Gastroesophageal sphincter (tissue), 4 donors: ENCODE results near the gene OR2T2. TPM values are rescaled to one million over a fixed set of nuclear protein-coding genes. Genes with fewer than 3 reads are reported as not detected.
"Not testable (repeated sequence)": the region's sequence is repeated elsewhere in the genome, so short reads cannot be mapped to it uniquely, and the experiment has no call there.

Experiments used
- ATAC-seq: fragments of 150-250 bp; one replicate; pipeline ENCODE4 v1.9.1; 2016; ENCODE audit warnings: mild to moderate bottlenecking, moderate library complexity
- H3K27ac ChIP-seq, 4 donors: fragments of 200-600 bp; sonication (generic) in 3 of 4; 1 replicate in 3 of 4; 2 replicates in 1 of 4; pipeline ENCODE4 v1.5.1; 2016 to 2019
- H3K27me3 ChIP-seq: fragments of 200-600 bp; sonication (generic); one replicate; pipeline ENCODE4 v1.5.1; 2019
- H3K36me3 ChIP-seq, 2 donors: fragments of 200-600 bp; sonication (generic); one replicate each; pipeline ENCODE4 v1.5.1; 2019; ENCODE audit warnings: control low read depth in 1 of 2
- H3K4me1 ChIP-seq, 3 donors: fragments of 200-600 bp; sonication (generic); 1 replicate in 2 of 3; 2 replicates in 1 of 3; pipeline ENCODE4 v1.5.1; 2016 to 2019; ENCODE audit warnings: control low read depth in 2 of 3
- H3K4me3 ChIP-seq, 2 donors: fragments of 200-600 bp; sonication (generic); one replicate each; pipeline ENCODE4 v1.5.1; 2019; ENCODE audit warnings: mild to moderate bottlenecking in 1 of 2, moderate library complexity in 1 of 2
- H3K9me3 ChIP-seq, 3 donors: fragments of 200-600 bp; sonication (generic); one replicate each; pipeline ENCODE4 v1.5.1; 2017 to 2019; ENCODE audit warnings: control low read depth in 2 of 3
- EP300 ChIP-seq: sonication (generic); formaldehyde crosslinking; IDR thresholded peaks from one replicate; pipeline ENCODE4 v1.6.1; 2017; ENCODE audit warnings: antibody characterized with exemption, mild to moderate bottlenecking
- POLR2A ChIP-seq, 2 donors: fragments of 450-650 bp; IDR thresholded peaks; one replicate each; pipeline ENCODE4 v1.6.1; 2017; ENCODE audit warnings: antibody characterized with exemption in 2 of 2, mild to moderate bottlenecking in 2 of 2, moderate library complexity in 1 of 2
- POLR2AphosphoS5 ChIP-seq: sonication (generic); formaldehyde crosslinking; IDR thresholded peaks from one replicate; pipeline ENCODE4 v1.6.1; 2017; ENCODE audit warnings: antibody characterized with exemption
- WGBS, 2 donors: methylation state at CpG; one replicate each; pipeline ENCODE4 v1.1.5; 2018; ENCODE audit warnings: low coverage in 1 of 2; 5-methylcytosine and 5-hydroxymethylcytosine counted together
- total RNA-seq, 4 donors: library from RNA; depleted of rRNA; stranded (reverse); fragments of >200 nt; gene quantifications; one replicate each; pipeline ENCODE4 v1.1.0, GENCODE V29; 2016
- TF ChIP-seq, protein P1 (sequence below), 4 experiments: fragments of 200-600 bp in 2 of 4; fragments of 450-650 bp in 2 of 4; sonication (generic) in 1 of 4; IDR thresholded peaks; one replicate each; pipeline ENCODE4 v1.5.1; 2017 to 2019; ENCODE audit warnings: antibody characterized with exemption in 4 of 4, mild to moderate bottlenecking in 2 of 4, moderate library complexity in 2 of 4

The OR2T2 gene
- total RNA-seq, 4 donors from 2014 or later: not detected

DNA sequence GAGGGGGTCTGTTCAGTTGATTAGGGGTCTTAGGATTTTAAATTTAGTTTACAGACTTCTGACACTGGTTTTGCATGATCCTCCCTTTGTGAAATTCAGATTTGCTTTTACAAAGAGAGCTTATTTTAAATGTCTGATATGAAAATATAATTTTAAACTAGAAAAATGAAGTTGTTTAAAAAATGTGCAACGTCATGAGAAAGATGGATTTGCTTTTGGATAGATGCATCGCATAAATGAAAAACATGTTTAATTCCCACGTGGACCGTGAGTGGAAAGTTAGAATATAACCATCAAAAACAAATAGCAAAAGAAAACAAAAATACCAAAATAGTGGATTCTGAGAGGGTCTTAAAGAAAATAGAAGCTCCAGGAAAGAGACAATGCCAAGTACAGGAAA lies 25.7 kb downstream of the OR2T2 start:
- no peak for ATAC-seq
- H3K4me1 ChIP-seq: no peaks in the 10 kb centered on the region
- H3K27me3 ChIP-seq: no peaks in the 10 kb centered on the region
- no peaks in the 10 kb centered on the region for H3K9me3 ChIP-seq
- 79 to 84% methylated on average over 4 of the region's 4 CpGs for WGBS, 2 donors
- no peak overlapping the region for H3K4me3 ChIP-seq
- H3K27ac ChIP-seq: no peak overlapping the region
- TF ChIP-seq, protein P1, sequence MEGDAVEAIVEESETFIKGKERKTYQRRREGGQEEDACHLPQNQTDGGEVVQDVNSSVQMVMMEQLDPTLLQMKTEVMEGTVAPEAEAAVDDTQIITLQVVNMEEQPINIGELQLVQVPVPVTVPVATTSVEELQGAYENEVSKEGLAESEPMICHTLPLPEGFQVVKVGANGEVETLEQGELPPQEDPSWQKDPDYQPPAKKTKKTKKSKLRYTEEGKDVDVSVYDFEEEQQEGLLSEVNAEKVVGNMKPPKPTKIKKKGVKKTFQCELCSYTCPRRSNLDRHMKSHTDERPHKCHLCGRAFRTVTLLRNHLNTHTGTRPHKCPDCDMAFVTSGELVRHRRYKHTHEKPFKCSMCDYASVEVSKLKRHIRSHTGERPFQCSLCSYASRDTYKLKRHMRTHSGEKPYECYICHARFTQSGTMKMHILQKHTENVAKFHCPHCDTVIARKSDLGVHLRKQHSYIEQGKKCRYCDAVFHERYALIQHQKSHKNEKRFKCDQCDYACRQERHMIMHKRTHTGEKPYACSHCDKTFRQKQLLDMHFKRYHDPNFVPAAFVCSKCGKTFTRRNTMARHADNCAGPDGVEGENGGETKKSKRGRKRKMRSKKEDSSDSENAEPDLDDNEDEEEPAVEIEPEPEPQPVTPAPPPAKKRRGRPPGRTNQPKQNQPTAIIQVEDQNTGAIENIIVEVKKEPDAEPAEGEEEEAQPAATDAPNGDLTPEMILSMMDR (IDR thresholded peaks at IDR 0.05): no peak
- TF ChIP-seq POLR2A (IDR thresholded peaks at IDR 0.05) (no peak), EP300 (no peak), POLR2AphosphoS5 (no peak)
- H3K36me3 ChIP-seq: no peaks in the 10 kb centered on the region

DNA sequence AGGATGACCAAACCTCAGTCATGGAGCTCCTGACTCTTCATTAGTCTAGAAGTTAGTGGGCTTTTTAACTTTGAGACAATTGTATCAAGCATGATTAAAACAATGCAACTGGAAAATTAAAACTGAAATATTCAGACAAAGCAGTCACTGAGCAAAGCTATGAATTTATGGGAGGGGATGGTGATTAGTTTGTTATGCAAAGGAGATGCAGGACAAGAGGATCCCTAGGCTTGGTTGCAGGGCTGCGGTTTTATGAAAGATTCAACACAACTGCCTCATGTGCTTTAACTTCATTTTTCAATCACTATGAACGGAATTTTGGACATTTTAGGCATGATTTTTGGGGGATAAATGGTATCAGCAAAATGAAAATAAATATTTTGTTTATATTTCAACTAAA lies 26.7 kb downstream of the OR2T2 start:
- not testable (repeated sequence) for H3K27ac ChIP-seq, H3K4me1 ChIP-seq, H3K4me3 ChIP-seq, ATAC-seq, H3K27me3 ChIP-seq, H3K36me3 ChIP-seq, H3K9me3 ChIP-seq
- WGBS, 2 donors: 36 to 53% methylated on average over 2 of the region's 2 CpGs

DNA sequence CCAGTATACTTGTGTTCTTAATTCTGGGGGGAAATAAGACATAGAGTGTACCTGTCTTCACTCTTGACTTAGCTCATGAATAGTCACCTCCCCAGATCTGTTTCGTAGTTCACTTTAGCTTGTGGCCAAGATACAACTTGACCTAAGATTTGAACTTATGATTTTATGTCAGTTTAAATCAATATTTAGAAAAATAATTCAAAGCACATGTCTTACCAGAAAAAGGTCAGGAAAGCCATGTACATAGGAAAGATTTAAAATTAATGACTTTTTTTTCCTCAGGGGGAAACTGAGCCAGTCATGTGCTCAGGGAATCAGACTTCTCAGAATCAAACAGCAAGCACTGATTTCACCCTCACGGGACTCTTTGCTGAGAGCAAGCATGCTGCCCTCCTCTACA lies 27.6 kb downstream of the OR2T2 start, which contains the start of gene OR2T3:
Gene OR2T3, plus strand, starts transcription at position 301 of the 400 bp plus-strand sequence. Its CDS starts 0 bp downstream, at position 301.
- not testable (repeated sequence) for ATAC-seq, H3K27ac ChIP-seq, H3K4me1 ChIP-seq, H3K4me3 ChIP-seq, H3K36me3 ChIP-seq, H3K27me3 ChIP-seq, H3K9me3 ChIP-seq
- 69 to 90% methylated on average over 1 of the region's 2 CpGs for WGBS, 2 donors

DNA sequence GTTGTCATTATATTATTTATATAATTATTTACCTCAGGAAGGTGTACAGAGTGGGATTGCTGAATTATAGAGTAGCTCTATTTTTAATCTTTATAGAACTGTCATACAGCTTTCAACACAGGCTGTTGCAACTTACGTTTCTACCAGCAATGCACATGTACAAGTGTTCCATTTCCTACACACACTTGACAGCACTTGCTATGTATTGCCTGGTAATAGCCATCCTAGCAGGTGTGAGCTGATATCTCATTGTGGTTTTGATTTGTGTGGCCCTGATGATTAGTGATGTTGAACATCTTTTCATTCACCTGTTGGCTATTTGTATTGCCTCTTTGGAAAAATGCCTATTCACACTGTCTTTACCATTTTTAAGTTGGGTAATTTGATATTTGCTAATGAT lies 30.2 kb downstream of the OR2T2 start:
- H3K9me3 ChIP-seq, H3K36me3 ChIP-seq, H3K4me1 ChIP-seq, H3K27ac ChIP-seq, H3K27me3 ChIP-seq, H3K4me3 ChIP-seq, ATAC-seq: not testable (repeated sequence)
- no CpG with 5 or more reads among the region's 1 CpG for WGBS, 2 donors

DNA sequence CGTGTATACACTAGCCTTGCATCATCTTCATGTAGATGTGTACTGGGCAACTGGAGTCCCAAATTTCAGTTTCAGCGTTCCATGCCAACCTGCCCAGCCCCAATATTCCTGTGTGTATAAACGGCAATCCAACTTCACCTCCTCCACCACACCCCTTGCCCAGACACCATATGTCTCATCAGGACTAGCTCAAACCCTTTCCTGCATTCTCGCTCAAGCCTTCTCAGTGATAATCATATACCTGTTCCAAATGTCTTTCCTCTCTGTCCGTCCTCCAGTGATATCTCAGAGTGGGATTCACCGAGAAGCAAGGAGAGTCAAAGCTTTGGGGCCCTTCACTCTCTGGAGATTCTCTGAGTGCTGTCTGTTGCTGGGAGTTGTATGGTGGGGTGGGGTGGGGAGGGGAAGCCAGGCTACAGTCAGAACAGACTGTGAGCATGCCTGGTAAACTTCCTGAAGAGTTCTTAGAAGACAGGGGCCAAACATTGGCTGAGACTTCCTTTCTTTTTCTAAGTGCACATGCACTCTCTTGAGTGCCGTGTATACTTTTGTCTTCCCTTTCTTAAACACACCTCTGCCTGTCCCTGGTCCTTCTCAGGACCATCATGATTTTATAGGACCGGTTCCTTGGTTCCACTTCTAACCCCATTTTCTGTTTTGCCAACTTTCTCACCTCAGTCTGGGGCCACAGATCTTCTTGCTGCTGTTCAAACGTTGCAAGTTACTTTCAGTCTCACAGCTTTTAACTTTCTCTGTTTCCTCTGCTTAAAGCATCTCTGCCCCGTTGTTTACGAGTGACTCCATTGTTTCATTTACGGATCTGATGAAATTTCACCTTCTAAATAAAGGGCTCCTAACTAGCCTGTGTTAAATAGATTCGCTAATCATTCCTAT lies 36.5 kb downstream of the OR2T2 start:
- 63 to 68% methylated on average over 11 to 12 of the region's 13 CpGs for whole genome bisulfite sequencing, 2 donors
- H3K9me3 ChIP-seq, H3K36me3 ChIP-seq, H3K4me3 ChIP-seq, H3K27me3 ChIP-seq, ATAC-seq, H3K4me1 ChIP-seq, H3K27ac ChIP-seq: not testable (repeated sequence)

DNA sequence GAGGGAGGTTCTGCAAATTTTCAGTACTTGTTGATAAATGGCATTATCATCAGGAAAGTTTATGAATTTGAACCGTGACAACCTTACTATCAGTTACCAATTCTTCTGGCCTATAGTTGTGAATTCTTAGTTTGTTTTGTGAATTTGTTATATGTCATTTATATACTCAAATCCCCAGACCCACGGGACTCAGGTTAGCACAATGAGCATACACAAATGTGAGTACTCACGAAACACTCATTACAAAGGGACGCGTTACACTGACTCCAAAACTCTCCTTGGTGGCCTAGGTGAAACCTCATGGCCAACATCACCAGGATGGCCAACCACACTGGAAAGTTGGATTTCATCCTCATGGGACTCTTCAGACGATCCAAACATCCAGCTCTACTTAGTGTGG lies 42.9 kb downstream of the OR2T2 start, which contains the start of gene OR2T5:
Gene OR2T5, plus strand, starts transcription at position 301 of the 400 bp plus-strand sequence. Its CDS starts 0 bp downstream, at position 301.
- no CpG with 5 or more reads among the region's 6 CpGs for WGBS, 2 donors
- not testable (repeated sequence) for H3K27ac ChIP-seq, H3K27me3 ChIP-seq, H3K36me3 ChIP-seq, H3K9me3 ChIP-seq, H3K4me3 ChIP-seq, ATAC-seq, H3K4me1 ChIP-seq

DNA sequence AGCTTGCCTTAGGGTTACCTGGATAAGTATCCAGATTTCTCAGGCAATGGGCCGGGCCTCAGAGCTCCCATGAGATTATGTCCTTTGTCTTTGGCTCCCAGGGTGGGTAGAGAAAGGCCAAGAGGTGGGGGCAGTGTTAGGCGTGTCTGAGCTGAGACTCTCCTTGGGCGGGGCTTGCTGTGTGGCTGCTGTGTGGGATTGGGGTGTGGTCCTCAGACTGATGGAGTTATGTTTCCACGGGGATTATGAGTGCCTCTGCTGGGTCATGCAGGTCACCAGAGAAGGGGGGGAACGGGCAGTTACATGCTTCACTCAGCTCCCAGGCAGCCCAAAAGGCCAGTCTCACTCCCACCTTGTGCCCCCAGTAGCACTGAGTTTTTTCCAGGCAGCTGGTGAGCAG lies 51.2 kb downstream of the OR2T2 start:
- H3K36me3 ChIP-seq, ATAC-seq, H3K27me3 ChIP-seq, H3K4me3 ChIP-seq, H3K9me3 ChIP-seq, H3K27ac ChIP-seq, H3K4me1 ChIP-seq: not testable (repeated sequence)
- no CpG with 5 or more reads among the region's 5 CpGs for WGBS, 2 donors

DNA sequence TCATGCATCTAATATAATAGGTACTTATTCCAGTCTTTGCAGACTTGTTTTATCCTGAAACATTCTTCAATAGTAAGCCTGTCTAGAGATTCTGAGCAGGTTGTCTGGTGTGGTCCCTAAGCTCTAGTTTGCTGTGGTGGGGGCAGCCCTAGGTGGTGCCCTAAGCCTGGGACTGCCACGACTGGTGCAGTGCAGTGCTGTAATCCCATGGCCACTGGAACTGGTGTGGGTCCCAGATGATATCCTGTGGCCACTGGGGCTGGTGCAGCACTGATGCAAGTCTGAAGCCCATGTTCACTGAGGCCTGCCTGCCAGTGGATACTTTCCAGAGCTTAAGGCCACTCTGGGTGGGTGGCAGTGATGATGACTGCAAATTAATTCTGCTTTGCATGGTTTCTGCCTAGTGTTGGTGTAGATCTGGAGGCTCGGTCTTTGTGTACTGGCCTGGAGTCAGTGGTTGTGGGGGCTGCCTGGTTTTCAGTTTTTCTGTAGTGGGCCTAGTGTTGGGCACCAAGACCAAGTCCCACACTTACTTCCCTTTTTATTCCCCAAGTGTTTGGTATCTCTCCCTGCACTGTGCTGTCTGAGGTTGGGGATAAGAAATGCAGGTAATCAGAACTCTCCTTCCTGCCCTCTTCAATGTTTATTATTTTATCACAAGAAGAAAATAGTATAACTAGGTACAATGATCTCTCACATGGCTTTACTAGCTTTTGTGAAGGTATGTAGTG lies 55.0 kb downstream of the OR2T2 start:
- not testable (repeated sequence) for H3K4me1 ChIP-seq, H3K4me3 ChIP-seq, H3K9me3 ChIP-seq, ATAC-seq, H3K27ac ChIP-seq, H3K27me3 ChIP-seq, H3K36me3 ChIP-seq
- no CpG with 5 or more reads among the region's 2 CpGs for WGBS, 2 donors

Other genes with a start within 250 kb of the OR2T2 start
- gene OR2M3, start 248.4 kb upstream of the OR2T2 start, total RNA-seq: not detected
- under 1 TPM in 2 of 4 donors, not detected in 2; 0.05 to 0.50 TPM for gene OR2M4, start 214.2 kb upstream of the OR2T2 start, total RNA-seq
- not detected for gene OR2T33, start 167.7 kb upstream of the OR2T2 start, total RNA-seq
- not detected for gene OR2T12, start 142.2 kb upstream of the OR2T2 start, total RNA-seq
- gene OR2M7, start 121.1 kb upstream of the OR2T2 start, total RNA-seq: not detected
- not detected for gene OR14C36, start 96.9 kb upstream of the OR2T2 start, total RNA-seq
- not detected for gene OR2T4, start 84.0 kb upstream of the OR2T2 start, total RNA-seq
- under 1 TPM in 1 of 4 donors, not detected in 3; 0.04 TPM for gene OR2T6, start 69.9 kb upstream of the OR2T2 start, total RNA-seq
- gene OR2T1, start 42.6 kb upstream of the OR2T2 start, total RNA-seq: not detected
- gene OR2T3, start 27.7 kb downstream of the OR2T2 start, total RNA-seq: not detected
- gene OR2T5, start 43.0 kb downstream of the OR2T2 start, total RNA-seq: not detected
- gene OR2G6, start 62.4 kb downstream of the OR2T2 start, total RNA-seq: under 1 TPM in 1 of 4 donors, not detected in 3; 0.08 TPM
- gene OR2T29, start 117.1 kb downstream of the OR2T2 start, total RNA-seq: not detected
- not detected for gene OR2T34, start 129.1 kb downstream of the OR2T2 start, total RNA-seq
- not detected for gene OR2T10, start 152.1 kb downstream of the OR2T2 start, total RNA-seq
- not detected for gene OR2T11, start 189.5 kb downstream of the OR2T2 start, total RNA-seq
- gene OR2T35, start 199.6 kb downstream of the OR2T2 start, total RNA-seq: not detected
- not detected for gene OR2T27, start 209.9 kb downstream of the OR2T2 start, total RNA-seq